GM10266 (cell line): ENCODE data around the gene SPRY1.

Experiments used
- DNase-seq: peaks from one replicate; pipeline ENCODE4 v3.0.0; 2012; ENCODE audit errors: extremely low spot score
- TF ChIP-seq, protein P1 (sequence below): IDR thresholded peaks from 2 replicates; pipeline ENCODE4 v1.5.1; 2012; ENCODE audit warnings: mild to moderate bottlenecking, low read depth; ENCODE audit not compliant: control insufficient read depth, insufficient read depth; ENCODE audit errors: missing control alignments

SPRY1 gene

GRCh38 chr4:123403080-123403604 is 6.5 kb downstream of the SPRY1 start:
- DNase-seq: no peak
- TF ChIP-seq, protein P1, sequence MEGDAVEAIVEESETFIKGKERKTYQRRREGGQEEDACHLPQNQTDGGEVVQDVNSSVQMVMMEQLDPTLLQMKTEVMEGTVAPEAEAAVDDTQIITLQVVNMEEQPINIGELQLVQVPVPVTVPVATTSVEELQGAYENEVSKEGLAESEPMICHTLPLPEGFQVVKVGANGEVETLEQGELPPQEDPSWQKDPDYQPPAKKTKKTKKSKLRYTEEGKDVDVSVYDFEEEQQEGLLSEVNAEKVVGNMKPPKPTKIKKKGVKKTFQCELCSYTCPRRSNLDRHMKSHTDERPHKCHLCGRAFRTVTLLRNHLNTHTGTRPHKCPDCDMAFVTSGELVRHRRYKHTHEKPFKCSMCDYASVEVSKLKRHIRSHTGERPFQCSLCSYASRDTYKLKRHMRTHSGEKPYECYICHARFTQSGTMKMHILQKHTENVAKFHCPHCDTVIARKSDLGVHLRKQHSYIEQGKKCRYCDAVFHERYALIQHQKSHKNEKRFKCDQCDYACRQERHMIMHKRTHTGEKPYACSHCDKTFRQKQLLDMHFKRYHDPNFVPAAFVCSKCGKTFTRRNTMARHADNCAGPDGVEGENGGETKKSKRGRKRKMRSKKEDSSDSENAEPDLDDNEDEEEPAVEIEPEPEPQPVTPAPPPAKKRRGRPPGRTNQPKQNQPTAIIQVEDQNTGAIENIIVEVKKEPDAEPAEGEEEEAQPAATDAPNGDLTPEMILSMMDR: no peak

GRCh38 chr4:123404533-123404932 is 7.9 kb downstream of the SPRY1 start:
- TF ChIP-seq, protein P1: no peak
- no peak for DNase-seq

DNA sequence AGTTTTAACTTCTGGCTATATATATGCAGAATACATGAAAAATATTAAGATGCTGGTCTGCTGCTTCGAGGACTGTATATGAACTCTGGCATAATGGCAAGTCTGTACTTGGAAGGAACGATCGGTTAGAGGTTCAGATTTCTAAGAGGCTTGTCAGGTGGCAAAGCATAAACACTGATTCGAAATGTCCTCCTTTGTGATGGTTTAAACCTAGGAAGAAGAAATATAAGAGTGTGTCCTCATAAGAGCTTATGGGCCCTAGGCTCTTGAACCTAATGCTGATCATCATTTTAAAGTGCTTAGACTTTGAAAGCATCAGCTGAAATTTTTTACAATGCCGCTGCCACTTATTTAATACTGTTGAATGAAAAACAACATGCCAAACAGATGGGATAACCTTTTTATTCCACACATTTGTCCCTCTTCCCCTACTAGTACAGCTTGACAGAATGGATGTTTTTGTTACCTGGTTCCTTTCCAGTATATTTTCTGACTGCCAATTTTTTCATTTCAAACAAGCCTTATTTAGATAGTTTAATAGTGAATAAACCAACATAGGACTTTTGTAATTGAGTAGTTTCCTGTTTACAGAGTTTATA is 8.8 kb downstream of the SPRY1 start:
- no peak for DNase-seq
- TF ChIP-seq, protein P1: no peak

GRCh38 chr4:123406872-123407271 is 10.3 kb downstream of the SPRY1 start:
- no peak for DNase-seq
- TF ChIP-seq, protein P1: no peak

DNA sequence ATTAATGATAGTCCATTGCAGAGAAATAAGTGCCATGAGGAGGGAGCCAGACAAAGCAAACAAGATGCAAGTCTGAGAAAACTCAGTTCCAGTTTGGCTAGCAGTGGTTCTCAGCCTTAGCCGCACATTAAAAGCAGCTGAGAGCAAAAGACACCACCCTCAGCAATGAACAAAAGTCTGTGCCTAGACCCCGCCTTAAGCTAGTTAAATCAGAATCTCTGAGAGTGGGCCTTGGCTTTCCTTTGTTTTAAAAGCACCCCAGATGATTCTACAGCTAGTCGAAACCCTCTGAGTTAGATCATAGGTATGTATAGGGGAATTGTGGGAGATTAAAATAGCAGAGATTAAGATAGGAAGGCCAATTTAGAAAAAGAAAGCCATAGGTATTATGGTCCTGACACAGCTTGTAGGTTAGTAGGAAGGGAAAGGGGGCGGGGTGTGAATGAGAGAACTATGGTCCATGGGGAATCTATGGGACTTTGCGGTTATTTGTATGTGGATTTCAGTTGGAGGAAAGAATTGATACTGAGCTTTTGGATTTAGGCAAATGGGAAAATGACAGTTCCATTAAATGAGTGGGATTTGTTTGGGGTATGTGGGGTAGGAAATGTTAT is 12.0 kb downstream of the SPRY1 start:
- TF ChIP-seq, protein P1: no peak
- DNase-seq: no peak

DNA sequence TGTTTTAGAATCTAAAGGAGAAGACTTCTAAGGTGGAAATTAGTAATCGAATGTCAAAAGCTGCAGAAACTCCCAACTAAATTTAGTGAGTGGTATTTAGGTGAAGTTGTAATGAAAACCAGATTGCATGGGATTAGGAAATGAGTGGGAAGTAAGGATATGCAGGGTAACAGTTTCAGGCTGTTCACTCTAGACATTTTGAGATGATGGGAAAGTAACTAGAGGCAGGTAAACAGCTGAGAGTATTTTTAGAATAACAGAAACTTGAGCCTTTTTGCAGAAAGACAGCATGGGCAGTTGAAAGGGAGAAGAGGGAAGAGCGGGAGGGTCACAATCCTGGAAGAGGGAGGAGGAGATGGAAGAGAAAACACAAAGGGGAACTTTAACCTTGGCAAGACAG is 12.7 kb downstream of the SPRY1 start:
- TF ChIP-seq, protein P1: no peak
- DNase-seq: no peak

DNA sequence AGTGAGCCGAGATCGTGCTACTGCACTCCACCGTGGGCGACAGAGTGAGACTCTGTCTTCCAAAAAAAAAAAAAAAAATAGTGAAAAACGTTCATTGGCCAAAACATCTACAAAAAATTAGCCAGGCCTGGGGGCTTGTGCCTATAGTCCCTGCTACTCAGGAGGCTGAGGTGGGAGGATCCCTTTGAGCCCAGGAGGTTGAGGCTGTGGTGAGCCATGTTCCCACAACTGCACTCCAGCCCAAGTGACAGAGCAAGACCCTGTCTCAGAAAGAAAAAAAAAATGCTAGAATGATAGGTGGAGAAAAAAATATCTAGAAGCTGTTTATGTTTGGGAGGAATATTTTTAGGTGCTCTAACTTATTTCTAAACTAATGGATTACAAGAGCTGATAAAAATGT is 14.9 kb downstream of the SPRY1 start:
- DNase-seq: no peak
- TF ChIP-seq, protein P1: no peak
